Ramos (cell line): Measurements from ENCODE around the gene SPAM1.
"Not testable (repeated sequence)": the region's sequence is repeated elsewhere in the genome, so short reads cannot be mapped to it uniquely, and the experiment has no call there.

ENCODE experiments used
- in situ Hi-C: fragments of 300-500 bp; cut with MboI; formaldehyde crosslinking; loops from one replicate; pipeline ENCODE4 v1.14.3; 2022; ENCODE audit warnings: low sequenced_read_pairs; ENCODE audit not compliant: unreplicated experiment

SPAM1 gene

GRCh38 chr7:123924941-123925340, at the start of gene SPAM1:
SPAM1 (plus strand) TSS chr7:123925241; CDS start chr7:123953571, 28,330 bp downstream.
- in situ Hi-C loops: no loop called here

GRCh38 chr7:123876557-123877256, 48.3 kb upstream of the SPAM1 start:
- in situ Hi-C loops: no loop called here

- in situ Hi-C loops: no loop called here
Measured at GRCh38 chr7:123879628-123880027, 45.4 kb upstream of the SPAM1 start.

GRCh38 chr7:123881300-123881699, 43.7 kb upstream of the SPAM1 start:
- in situ Hi-C loops: no loop called here

- in situ Hi-C loops: no loop called here
Measured at GRCh38 chr7:123883154-123883553, 41.9 kb upstream of the SPAM1 start.

- in situ Hi-C loops: no loop called here
Measured at GRCh38 chr7:123888192-123888591, 36.8 kb upstream of the SPAM1 start.

- in situ Hi-C loops: not testable (repeated sequence)
Measured at GRCh38 chr7:123894753-123895152, 30.3 kb upstream of the SPAM1 start.

- in situ Hi-C loops: no loop called here
Measured at GRCh38 chr7:123901101-123901500, 23.9 kb upstream of the SPAM1 start.

- in situ Hi-C loops: no loop called here
Measured at GRCh38 chr7:123905714-123906113, 19.3 kb upstream of the SPAM1 start.

- in situ Hi-C loops: no loop called here
Measured at GRCh38 chr7:123916240-123916724, 8.8 kb upstream of the SPAM1 start.

- in situ Hi-C loops: no loop called here
Measured at GRCh38 chr7:123917878-123918277, 7.2 kb upstream of the SPAM1 start.

- in situ Hi-C loops: no loop called here
Measured at GRCh38 chr7:123918309-123918708, 6.7 kb upstream of the SPAM1 start.

GRCh38 chr7:123923599-123923998, 1.4 kb upstream of the SPAM1 start:
- in situ Hi-C loops: no loop called here

- in situ Hi-C loops: no loop called here
Measured at GRCh38 chr7:123929107-123929506, 4.1 kb downstream of the SPAM1 start.

- in situ Hi-C loops: no loop called here
Measured at GRCh38 chr7:123929655-123930054, 4.6 kb downstream of the SPAM1 start.

- in situ Hi-C loops: no loop called here
Measured at GRCh38 chr7:123935436-123936381, 10.7 kb downstream of the SPAM1 start.

- in situ Hi-C loops: no loop called here
Measured at GRCh38 chr7:123936388-123936787, 11.3 kb downstream of the SPAM1 start.

- in situ Hi-C loops: no loop called here
Measured at GRCh38 chr7:123939784-123940183, 14.7 kb downstream of the SPAM1 start.

GRCh38 chr7:123941391-123942180, 16.5 kb downstream of the SPAM1 start:
- in situ Hi-C loops: no loop called here

GRCh38 chr7:123944395-123944794, 19.4 kb downstream of the SPAM1 start:
- in situ Hi-C loops: no loop called here
